Measurements from ENCODE around the gene VIPR2. TPM values are rescaled to one million over a fixed set of nuclear protein-coding genes. Genes with fewer than 3 reads are reported as not detected.

VIPR2 gene
- total and polyA plus RNA-seq, 10 donors = 0.41 to 1.4 (median 0.64) TPM

DNA sequence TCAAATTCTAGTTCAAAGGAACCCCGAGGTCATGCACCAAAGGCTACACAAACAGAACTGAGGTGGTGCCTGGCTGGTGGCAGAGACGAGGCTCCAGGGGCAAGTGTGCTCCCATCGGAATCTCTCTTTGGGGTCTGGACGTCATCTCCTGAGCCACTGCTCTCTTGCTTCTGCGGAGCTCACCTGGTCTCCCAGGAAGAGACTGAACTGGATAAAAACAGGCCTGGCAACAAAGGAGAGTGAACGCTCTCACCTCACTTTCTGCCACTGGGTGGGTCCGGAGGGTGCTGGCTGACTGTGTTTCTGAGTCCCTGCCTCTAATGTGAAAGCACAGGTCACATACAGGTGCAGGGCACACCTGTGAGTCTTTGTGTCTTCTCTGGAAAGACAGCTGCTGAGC, 22.4 kb downstream of the VIPR2 start:
- H3K9me3 ChIP-seq = peaks cover 0 to 8% (median 0%) of the 10 kb centered on the region in 8 donors
- 73 to 89% (median 85%) methylated on average over 7 of the region's 7 CpGs for WGBS, 5 donors
- no peak overlapping the region for H3K27ac ChIP-seq
- DNase-seq = peak; percentile 27
- TF ChIP-seq POLR2A (IDR thresholded peaks at IDR 0.05) = no peak
- no peak for TF ChIP-seq POLR2AphosphoS5 (IDR thresholded peaks at IDR 0.05)
- TF ChIP-seq, protein P1, sequence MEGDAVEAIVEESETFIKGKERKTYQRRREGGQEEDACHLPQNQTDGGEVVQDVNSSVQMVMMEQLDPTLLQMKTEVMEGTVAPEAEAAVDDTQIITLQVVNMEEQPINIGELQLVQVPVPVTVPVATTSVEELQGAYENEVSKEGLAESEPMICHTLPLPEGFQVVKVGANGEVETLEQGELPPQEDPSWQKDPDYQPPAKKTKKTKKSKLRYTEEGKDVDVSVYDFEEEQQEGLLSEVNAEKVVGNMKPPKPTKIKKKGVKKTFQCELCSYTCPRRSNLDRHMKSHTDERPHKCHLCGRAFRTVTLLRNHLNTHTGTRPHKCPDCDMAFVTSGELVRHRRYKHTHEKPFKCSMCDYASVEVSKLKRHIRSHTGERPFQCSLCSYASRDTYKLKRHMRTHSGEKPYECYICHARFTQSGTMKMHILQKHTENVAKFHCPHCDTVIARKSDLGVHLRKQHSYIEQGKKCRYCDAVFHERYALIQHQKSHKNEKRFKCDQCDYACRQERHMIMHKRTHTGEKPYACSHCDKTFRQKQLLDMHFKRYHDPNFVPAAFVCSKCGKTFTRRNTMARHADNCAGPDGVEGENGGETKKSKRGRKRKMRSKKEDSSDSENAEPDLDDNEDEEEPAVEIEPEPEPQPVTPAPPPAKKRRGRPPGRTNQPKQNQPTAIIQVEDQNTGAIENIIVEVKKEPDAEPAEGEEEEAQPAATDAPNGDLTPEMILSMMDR (IDR thresholded peaks at IDR 0.05 in 8 of 11, conservative IDR thresholded peaks at IDR 0.05 in 3 of 11) = no peak
- peaks cover 0 to 46% (median 0%) of the 10 kb centered on the region in 7 donors for H3K27me3 ChIP-seq (replicated peaks in 1 of 7)
- intact Hi-C loops (cut with DNase I; ENCODE audit: low total_unique reads) = no loop called here
- no peaks in the 10 kb centered on the region for H3K4me1 ChIP-seq
- no peaks in the 10 kb centered on the region for H3K36me3 ChIP-seq
- no peak overlapping the region for H3K4me3 ChIP-seq

DNA sequence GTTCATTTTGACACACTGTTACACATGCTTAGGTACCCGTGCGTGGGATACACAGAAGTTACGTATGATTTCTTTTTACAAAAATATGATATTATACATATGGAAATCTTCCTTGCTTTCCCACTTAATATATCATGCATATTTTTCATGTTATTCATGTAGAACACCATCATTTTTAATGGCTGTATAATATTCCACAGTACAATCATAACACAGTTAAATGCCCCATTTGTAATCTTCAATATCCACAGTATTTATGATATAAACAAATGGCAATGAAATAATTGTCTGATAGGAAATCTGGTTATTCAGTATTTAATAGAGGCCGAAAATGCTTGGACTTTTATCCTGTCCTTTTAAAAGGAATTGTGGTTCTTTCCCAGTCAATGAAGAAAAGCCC, 23.2 kb downstream of the VIPR2 start:
- H3K27me3 ChIP-seq (replicated peaks in 1 of 7) = peaks cover 0 to 54% (median 0%) of the 10 kb centered on the region in 7 donors
- TF ChIP-seq POLR2A (IDR thresholded peaks at IDR 0.05) = no peak
- no peak for TF ChIP-seq POLR2AphosphoS5 (IDR thresholded peaks at IDR 0.05)
- TF ChIP-seq, protein P1 (IDR thresholded peaks at IDR 0.05 in 8 of 11, conservative IDR thresholded peaks at IDR 0.05 in 3 of 11) = no peak
- no peak for DNase-seq
- H3K27ac ChIP-seq = no peak overlapping the region
- no peaks in the 10 kb centered on the region for H3K4me1 ChIP-seq
- H3K9me3 ChIP-seq = peaks cover 0 to 8% (median 0%) of the 10 kb centered on the region in 8 donors
- 70 to 98% (median 91%) methylated on average over 4 of the region's 4 CpGs for WGBS, 5 donors
- intact Hi-C loops (cut with DNase I; ENCODE audit: low total_unique reads) = no loop called here
- no peak overlapping the region for H3K4me3 ChIP-seq
- no peaks in the 10 kb centered on the region for H3K36me3 ChIP-seq

DNA sequence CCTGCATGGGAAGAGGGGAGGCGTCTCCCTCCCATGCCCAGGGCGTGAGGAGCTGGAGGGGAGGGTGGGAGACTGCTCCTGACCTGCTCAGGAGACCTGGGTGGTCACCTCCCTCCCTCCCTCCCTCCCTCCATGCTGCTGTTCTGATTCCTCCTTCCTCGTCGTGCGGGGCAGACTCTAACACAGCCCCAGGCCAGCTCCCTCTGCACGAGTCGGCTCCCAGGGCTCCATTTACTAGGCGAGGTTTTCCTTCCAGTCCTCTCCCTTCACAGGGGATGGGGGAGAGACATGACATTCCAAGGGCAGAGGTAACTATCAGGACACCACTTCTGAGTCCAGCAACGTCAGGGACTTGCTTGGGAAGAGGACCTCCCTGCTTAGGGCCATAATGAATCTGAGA, 23.6 kb downstream of the VIPR2 start:
- Histone ChIP-seq H3K27me3 (replicated peaks in 1 of 7) (peaks cover 0 to 58% (median 0%) of the 10 kb centered on the region in 7 donors), H3K9me3 (peaks cover 0 to 8% (median 0%) of the 10 kb centered on the region in 8 donors), H3K27ac (no peak overlapping the region), H3K4me3 (no peak overlapping the region), H3K36me3 (no peaks in the 10 kb centered on the region), H3K4me1 (no peaks in the 10 kb centered on the region)
- intact Hi-C loops (cut with DNase I; ENCODE audit: low total_unique reads) = no loop called here
- DNase-seq = no peak
- WGBS, 5 donors = 70 to 86% (median 77%) methylated on average over 9 of the region's 9 CpGs
- TF ChIP-seq POLR2A (IDR thresholded peaks at IDR 0.05) (no peak), POLR2AphosphoS5 (IDR thresholded peaks at IDR 0.05) (no peak)
- TF ChIP-seq, protein P1 (IDR thresholded peaks at IDR 0.05 in 8 of 11, conservative IDR thresholded peaks at IDR 0.05 in 3 of 11) = no peak

DNA sequence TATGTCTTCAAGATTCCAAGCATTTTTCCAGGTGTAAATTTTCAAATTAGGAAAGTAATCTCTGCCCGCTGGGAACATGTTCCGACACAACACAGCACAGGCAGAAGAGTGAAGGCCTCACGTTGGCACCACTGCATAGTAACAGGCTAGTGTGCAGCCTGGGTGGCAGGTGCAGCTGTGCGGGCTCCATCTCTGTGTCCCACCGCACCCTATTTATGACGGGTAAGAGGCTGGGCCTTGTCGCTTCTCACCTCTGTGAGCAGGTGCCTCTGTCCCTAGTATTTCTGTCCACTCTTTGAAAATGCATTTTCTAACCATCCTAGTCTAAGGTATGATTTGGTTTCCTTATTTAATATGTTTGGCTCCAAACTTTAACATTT, 24.1 kb downstream of the VIPR2 start:
- intact Hi-C loops (cut with DNase I; ENCODE audit: low total_unique reads) = no loop called here
- WGBS, 5 donors = 86 to 95% (median 91%) methylated on average over 7 of the region's 7 CpGs
- H3K9me3 ChIP-seq = peaks cover 0 to 8% (median 0%) of the 10 kb centered on the region in 8 donors
- H3K36me3 ChIP-seq = no peaks in the 10 kb centered on the region
- no peak overlapping the region for H3K4me3 ChIP-seq
- peaks cover 0 to 4% (median under 1%) of the 10 kb centered on the region in 6 donors for H3K4me1 ChIP-seq
- H3K27me3 ChIP-seq (replicated peaks in 1 of 7) = peaks cover 0 to 61% (median 0%) of the 10 kb centered on the region in 7 donors
- no peak for DNase-seq
- TF ChIP-seq POLR2A (IDR thresholded peaks at IDR 0.05) = no peak
- no peak for TF ChIP-seq POLR2AphosphoS5 (IDR thresholded peaks at IDR 0.05)
- TF ChIP-seq, protein P1 (IDR thresholded peaks at IDR 0.05 in 8 of 11, conservative IDR thresholded peaks at IDR 0.05 in 3 of 11) = no peak
- no peak overlapping the region for H3K27ac ChIP-seq
